Large intestine (tissue), 3 donors: ENCODE measurements around the gene OVAAL. TPM values are rescaled to one million over a fixed set of nuclear protein-coding genes. Genes with fewer than 3 reads are reported as not detected.

Source experiments
- DNase-seq, 2 donors: peaks; one replicate each; pipeline versions ENCODE4 v3.0.0 to v3.0.0-alpha.2; 2013
- H3K27ac ChIP-seq: one replicate; pipeline ENCODE4 v1.5.1; 2013; ENCODE audit warnings: low read length
- H3K27me3 ChIP-seq: 2 replicates; pipeline ENCODE4 v1.6.1; 2013; ENCODE audit warnings: low read length; ENCODE audit not compliant: control insufficient read depth, insufficient read depth
- H3K36me3 ChIP-seq: 2 replicates; pipeline ENCODE4 v1.6.1; 2013; ENCODE audit warnings: low read length; ENCODE audit not compliant: control insufficient read depth, insufficient read depth
- H3K4me1 ChIP-seq: one replicate; pipeline ENCODE4 v1.6.1; 2013; ENCODE audit warnings: low read length; ENCODE audit not compliant: control insufficient read depth, insufficient read depth
- H3K4me3 ChIP-seq: one replicate; pipeline ENCODE4 v1.5.1; 2013; ENCODE audit warnings: low read length
- H3K9me3 ChIP-seq: one replicate; pipeline ENCODE4 v1.6.1; 2013; ENCODE audit warnings: mild to moderate bottlenecking, low read depth, low read length, moderate library complexity; ENCODE audit not compliant: control insufficient read depth
- WGBS: methylation state at CpG from one replicate; pipeline ENCODE4 v1.1.5; 2013; ENCODE audit warnings: low lambda C conversion rate; ENCODE audit not compliant: insufficient coverage; 5-methylcytosine and 5-hydroxymethylcytosine counted together
- polyA plus RNA-seq: library from polyadenylated mRNA; unstranded; fragments of 120-200 nt; gene quantifications from one replicate; pipeline ENCODE4 v1.2.1, GENCODE V29; 2013

Gene OVAAL
- polyA plus RNA-seq, 1 donor = not detected

DNA sequence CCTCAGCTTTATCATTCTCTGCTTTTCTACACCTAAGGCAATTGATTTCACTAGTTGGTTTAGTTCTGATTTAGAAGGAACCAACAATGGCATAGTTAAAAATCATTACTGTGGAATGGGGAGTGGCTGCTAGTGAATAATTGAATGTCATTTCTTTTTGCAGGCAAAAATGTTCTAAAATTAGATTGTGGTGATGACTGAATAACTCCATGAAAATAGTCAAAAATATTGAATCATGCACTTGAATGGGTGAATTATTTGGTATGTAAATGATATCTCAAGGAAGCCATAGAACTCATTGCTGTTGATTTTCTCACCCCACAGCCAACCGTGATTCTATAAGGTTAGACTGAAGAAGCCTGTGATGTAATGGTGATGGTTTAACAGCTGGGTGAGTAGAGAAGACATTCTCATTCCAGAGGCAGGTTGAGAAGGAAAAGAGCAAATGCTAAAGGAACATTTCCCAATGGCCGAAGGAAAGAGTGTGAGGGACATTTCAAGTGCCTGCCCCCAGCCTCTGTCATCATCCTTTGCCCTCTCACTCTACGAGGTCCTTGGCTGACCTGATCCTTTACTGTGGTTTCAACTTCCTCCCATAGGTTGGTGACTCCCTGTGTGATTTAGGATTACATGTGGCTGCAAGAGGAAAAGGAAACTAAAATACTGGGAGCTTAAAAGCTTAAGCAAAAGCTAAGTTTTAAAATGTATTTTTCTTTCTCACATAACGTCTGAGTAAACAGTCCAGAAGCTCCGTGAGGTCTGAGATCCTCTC, 12.5 kb downstream of the OVAAL start:
- no CpG with 5 or more reads among the region's 5 CpGs for WGBS
- Histone ChIP-seq H3K4me1 (peaks cover 13% of the 10 kb centered on the region), H3K9me3 (no peaks in the 10 kb centered on the region), H3K36me3 (no peaks in the 10 kb centered on the region), H3K4me3 (no peak overlapping the region), H3K27ac (no peak overlapping the region), H3K27me3 (no peaks in the 10 kb centered on the region)
- DNase-seq = no peak

DNA sequence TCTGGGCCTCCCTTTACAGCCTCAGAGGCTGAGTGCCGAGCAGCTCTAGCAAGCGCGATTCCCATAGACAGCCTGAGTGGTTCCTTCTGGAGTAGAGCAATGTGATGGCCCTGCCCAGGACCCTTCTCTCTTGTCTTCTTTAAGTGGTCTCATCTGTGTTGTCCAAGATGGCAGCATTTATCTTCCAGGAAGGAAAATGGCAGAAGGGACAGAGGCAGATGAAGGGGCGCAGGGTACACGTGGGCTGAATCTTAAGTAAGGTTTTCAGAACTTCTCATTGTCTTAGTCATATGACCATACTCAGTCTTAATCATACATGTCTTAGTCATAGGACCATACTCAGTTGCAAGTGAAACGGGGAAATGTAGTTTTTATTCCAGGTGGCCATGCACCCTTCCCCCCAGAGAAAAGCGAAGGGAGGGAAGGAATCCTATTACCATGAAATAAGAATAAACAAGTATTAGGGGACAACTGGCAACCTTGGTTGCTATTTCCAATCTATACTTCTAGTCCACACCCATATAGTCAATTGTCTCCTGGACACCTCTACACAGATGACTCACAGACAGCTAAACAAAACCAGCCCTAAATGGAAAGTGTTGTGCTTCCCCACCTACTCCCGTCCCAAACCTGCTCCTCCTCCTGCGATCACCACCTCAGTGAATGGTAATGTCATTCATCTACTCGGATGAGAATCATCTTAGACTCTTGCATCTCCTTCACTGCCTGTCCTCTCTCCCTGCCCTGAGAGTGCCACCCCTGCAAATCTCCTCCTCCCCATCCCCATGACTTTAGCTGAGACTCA, 13.3 kb downstream of the OVAAL start:
- H3K4me1 ChIP-seq = peaks cover 13% of the 10 kb centered on the region
- no peak overlapping the region for H3K4me3 ChIP-seq
- no peaks in the 10 kb centered on the region for H3K36me3 ChIP-seq
- no peak overlapping the region for H3K27ac ChIP-seq
- WGBS = no CpG with 5 or more reads among the region's 10 CpGs
- DNase-seq = no peak
- H3K9me3 ChIP-seq = no peaks in the 10 kb centered on the region
- H3K27me3 ChIP-seq = no peaks in the 10 kb centered on the region

DNA sequence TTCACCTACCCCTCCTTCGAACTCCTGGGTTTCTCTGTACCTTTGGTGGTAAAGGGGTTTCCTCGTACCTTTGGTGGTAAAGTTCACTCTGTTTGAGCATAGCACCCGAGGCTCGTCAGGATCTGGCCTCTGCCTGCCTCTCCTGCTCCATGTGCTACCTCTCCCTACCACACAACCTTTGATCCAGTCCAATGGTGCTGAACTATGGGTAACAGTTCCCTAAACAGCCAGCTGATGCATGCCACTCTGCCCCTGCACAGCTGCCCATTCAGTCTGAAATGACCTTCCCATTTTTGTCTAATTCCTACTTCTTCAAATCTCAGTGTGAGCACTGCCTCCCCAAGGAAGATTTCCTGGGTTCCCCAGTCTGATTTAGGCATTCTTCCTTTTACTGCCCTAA, 14.0 kb downstream of the OVAAL start:
- Histone ChIP-seq H3K4me1 (peaks cover 13% of the 10 kb centered on the region), H3K36me3 (no peaks in the 10 kb centered on the region), H3K9me3 (no peaks in the 10 kb centered on the region), H3K27me3 (no peaks in the 10 kb centered on the region), H3K27ac (no peak overlapping the region), H3K4me3 (no peak overlapping the region)
- DNase-seq = peak in 1 of 2 donors; percentile 44
- 100% methylated on average over 1 of the region's 4 CpGs for WGBS

DNA sequence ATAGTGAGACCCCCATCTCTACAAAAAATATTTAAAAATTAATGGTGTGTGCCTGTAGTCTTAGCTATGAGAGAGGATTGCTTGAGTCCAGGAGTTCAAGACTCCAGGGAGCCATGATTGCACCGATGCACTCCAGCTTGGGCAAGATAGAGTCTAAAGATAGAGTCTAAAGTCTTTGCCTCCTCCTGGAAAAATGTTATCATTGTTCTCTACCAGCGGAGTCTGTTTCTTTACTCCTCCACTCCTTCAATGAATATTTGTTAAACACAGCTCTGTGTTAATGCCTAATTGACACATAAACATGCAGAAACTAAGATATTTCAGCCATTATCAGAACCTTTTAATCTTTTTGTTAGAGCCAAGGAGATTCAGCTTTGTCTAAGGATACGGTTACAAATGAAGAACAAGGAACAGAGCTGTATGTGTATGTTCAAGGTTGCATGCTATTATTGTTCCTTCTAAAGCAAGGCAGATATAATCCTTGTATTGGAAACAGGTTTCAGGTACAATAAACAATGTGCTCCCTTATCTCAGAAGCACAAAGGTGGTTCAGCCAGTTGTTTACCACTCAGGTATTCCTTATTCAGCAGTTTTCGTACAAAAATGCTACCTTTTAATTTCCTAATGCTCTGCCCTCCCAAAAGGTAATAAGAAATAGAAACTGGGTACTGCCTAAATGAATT, 15.4 kb downstream of the OVAAL start:
- H3K4me1 ChIP-seq = peaks cover 10% of the 10 kb centered on the region
- H3K27ac ChIP-seq = peak overlapping the region; percentile 63
- no peaks in the 10 kb centered on the region for H3K36me3 ChIP-seq
- no peak overlapping the region for H3K4me3 ChIP-seq
- peak; percentile 14 to 79 for DNase-seq
- H3K9me3 ChIP-seq = no peaks in the 10 kb centered on the region
- H3K27me3 ChIP-seq = no peaks in the 10 kb centered on the region
- WGBS = 25% methylated on average over 1 of the region's 4 CpGs

DNA sequence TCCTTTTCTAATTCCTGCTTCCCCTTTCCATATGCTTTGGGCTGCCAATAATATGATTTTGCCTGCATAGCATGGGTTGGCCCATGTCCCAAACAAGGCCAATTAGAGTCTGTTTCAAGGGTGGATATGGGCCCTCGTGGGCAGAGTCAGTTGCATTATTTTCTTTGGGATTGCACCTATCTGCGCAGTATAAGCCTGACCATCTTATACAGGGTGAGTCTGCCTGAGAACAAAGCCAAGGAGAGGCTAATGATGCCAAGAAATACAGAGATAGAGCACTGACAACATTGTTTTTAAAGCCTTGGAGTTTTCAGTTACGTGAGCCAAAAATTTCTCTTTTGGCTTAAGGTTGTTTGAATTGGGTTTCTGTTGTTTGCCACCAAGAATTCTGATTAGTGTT, 18.6 kb downstream of the OVAAL start:
- Histone ChIP-seq H3K27ac (no peak overlapping the region), H3K4me1 (peaks cover 10% of the 10 kb centered on the region), H3K27me3 (no peaks in the 10 kb centered on the region), H3K9me3 (no peaks in the 10 kb centered on the region), H3K36me3 (no peaks in the 10 kb centered on the region), H3K4me3 (no peak overlapping the region)
- WGBS = no CpG with 5 or more reads among the region's 3 CpGs
- no peak for DNase-seq

DNA sequence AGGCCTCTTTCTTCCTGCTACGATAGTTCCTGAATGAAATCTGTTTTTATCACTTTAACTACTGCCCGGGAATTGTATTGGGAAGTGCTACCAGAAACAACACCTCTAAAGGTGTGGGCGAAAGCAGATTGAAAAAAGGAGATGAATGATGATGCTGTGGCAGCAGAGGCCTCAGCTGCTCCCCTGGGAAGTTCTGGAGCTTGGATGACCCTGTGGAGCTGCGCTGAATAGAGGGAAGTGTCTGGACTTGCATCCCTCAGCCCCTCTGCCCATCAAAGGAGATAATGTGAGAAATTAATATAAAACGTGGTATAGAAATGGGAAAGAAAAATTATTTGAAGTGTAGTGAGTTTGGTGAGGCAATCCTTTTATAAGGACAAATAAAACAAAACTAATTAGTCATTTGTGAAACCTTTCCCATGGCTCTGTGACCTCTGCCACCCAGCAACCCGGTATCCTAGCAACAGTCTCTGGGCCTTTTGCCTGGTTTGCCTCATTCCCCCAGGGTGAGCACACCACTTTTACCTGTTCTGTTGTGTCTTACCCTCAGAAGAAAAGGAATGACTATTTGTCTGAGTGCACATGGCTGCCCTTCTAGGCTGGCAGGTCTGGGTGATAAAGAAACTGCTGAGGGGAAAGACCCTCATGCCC, 21.3 kb downstream of the OVAAL start:
- H3K27ac ChIP-seq = no peak overlapping the region
- DNase-seq = no peak
- H3K4me1 ChIP-seq = no peaks in the 10 kb centered on the region
- no peaks in the 10 kb centered on the region for H3K9me3 ChIP-seq
- H3K4me3 ChIP-seq = no peak overlapping the region
- no peaks in the 10 kb centered on the region for H3K36me3 ChIP-seq
- no peaks in the 10 kb centered on the region for H3K27me3 ChIP-seq
- 79% methylated on average over 2 of the region's 6 CpGs for WGBS

DNA sequence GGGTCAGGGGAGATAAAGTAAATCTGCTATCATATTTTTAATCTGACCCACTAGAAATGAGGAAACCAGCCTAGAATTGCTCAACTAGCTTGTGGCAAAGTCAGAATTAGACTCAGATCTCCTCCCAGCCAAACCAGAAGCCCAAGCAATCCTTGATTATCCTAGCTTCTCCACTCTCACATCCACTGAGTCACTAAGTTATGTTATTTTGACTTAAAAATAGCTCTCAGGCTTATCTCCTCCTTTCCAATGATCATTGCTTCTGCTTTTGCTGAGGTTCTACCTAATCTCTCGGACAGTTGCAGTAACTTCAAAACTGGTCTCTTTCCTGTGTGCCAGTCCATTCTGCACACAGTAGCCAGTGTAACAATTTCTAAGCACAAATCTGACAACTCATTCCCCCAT, 22.9 kb downstream of the OVAAL start:
- H3K4me3 ChIP-seq = no peak overlapping the region
- H3K9me3 ChIP-seq = no peaks in the 10 kb centered on the region
- DNase-seq = no peak
- no peak overlapping the region for H3K27ac ChIP-seq
- H3K36me3 ChIP-seq = no peaks in the 10 kb centered on the region
- H3K27me3 ChIP-seq = no peaks in the 10 kb centered on the region
- no CpG with 5 or more reads among the region's 1 CpG for WGBS
- no peaks in the 10 kb centered on the region for H3K4me1 ChIP-seq

DNA sequence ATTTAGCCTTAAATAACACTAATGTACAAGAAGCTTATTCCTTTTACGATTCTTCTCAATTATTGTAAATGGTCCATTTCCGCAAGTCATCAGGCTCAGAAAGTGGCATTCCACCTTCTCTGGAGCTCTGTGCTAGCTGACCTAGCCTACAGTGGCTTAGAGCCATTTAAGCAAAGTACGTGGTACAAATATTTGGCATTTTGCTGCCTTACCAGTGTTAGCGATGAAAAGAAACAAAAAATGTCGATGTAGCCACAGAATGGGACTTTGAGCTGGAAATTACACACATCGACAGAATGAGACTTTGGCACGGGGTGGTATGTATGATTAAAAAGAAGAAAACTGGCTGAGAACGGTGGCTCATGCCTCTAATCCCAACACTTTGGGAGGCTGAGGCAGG, 26.1 kb downstream of the OVAAL start:
- H3K27ac ChIP-seq = no peak overlapping the region
- 100% methylated on average over 2 of the region's 8 CpGs for WGBS

DNA sequence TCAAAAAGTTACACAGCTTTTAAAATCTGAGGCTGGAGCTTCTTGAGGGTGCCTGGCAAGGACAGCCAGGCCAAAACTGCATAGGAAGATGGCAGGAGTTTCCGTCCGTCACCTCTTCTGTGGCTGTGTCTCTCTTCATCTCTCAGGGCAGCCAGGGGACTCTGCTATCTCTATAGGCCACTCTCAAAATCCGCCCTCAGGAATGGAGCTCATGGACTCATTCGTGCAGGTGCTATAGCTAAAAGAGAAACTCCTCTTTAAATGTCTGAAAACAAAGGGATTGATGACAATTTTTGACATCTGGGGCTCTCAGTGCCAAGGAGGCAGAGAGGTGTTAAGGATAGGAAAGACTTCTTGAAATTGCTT, 27.2 kb downstream of the OVAAL start:
- no peaks in the 10 kb centered on the region for H3K4me1 ChIP-seq
- no CpG with 5 or more reads among the region's 4 CpGs for WGBS
- H3K36me3 ChIP-seq = no peaks in the 10 kb centered on the region
- H3K9me3 ChIP-seq = no peaks in the 10 kb centered on the region
- H3K27ac ChIP-seq = no peak overlapping the region
- DNase-seq = no peak
- no peak overlapping the region for H3K4me3 ChIP-seq
- no peaks in the 10 kb centered on the region for H3K27me3 ChIP-seq

More for the DNA sequence above, 26.1 kb downstream of the OVAAL start:
- Histone ChIP-seq H3K27me3 (no peaks in the 10 kb centered on the region), H3K4me1 (no peaks in the 10 kb centered on the region), H3K9me3 (no peaks in the 10 kb centered on the region), H3K4me3 (no peak overlapping the region), H3K36me3 (no peaks in the 10 kb centered on the region)
- DNase-seq = no peak

DNA sequence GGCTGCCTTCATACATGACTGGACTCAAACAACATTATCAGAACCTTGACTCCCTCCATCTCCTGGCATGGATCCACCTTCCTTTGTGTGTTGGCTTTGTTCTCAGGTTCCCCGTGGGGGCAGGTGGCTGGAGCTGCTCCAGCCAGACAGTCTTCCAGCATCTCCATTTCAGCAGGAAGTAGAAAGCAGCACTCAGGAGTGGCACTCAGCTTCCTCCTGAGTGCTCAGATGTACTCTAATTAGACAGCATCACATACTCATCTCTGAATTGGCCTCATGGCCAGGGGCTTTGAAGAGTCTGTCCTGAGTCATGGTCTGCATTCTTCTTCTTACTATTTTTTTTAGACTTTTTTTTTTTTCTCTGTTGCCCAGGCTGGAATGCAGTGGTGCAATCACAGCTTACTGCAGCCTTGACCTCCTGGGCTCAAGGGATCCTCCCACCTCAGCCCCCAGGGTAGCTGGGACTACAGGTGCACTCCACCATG, 27.9 kb downstream of the OVAAL start:
- H3K27me3 ChIP-seq = no peaks in the 10 kb centered on the region
- no peak overlapping the region for H3K27ac ChIP-seq
- DNase-seq = no peak
- no peak overlapping the region for H3K4me3 ChIP-seq
- H3K4me1 ChIP-seq = no peaks in the 10 kb centered on the region
- H3K36me3 ChIP-seq = no peaks in the 10 kb centered on the region
- WGBS = no CpG with 5 or more reads among the region's 1 CpG
- no peaks in the 10 kb centered on the region for H3K9me3 ChIP-seq
